H1 (cell line): ENCODE measurements around the gene TNIK. TPM values are rescaled to one million over a fixed set of nuclear protein-coding genes. Genes with fewer than 3 reads are reported as not detected.

Source experiments
- CTCF ChIA-PET: fragments of 300-600 bp; sonication (Branson Sonifier 250); formaldehyde crosslinking; loops from one replicate; lab custom pipeline; 2021; ENCODE audit not compliant: partially characterized antibody; lab: Charles Lee
- POLR2A ChIA-PET: fragments of 300-600 bp; sonication (Branson Sonifier 250); formaldehyde crosslinking; loops from one replicate; lab custom pipeline; 2021; ENCODE audit warnings: inconsistent platforms; ENCODE audit not compliant: partially characterized antibody; lab: Charles Lee
- DNase-seq, 2 experiments: peaks; one replicate each; pipeline versions ENCODE4 v3.0.0 to v3.0.0-alpha.2; 2010 to 2022; ENCODE audit warnings: low spot score in 2 of 2, low read depth in 1 of 2, mixed read lengths in 1 of 2
- FAIRE-seq: peaks from 2 replicates; lab custom pipeline; 2011; peaks lifted over from hg19 to GRCh38; lab: Jason Lieb, UNC
- H2AFZ ChIP-seq: 2 replicates; pipeline ENCODE4 v1.8.1; 2012; ENCODE audit warnings: low read length, inconsistent platforms
- H2AK5ac ChIP-seq: 2 replicates; pipeline ENCODE4 v1.6.1; 2013; ENCODE audit warnings: low read depth, low read length
- H2BK120ac ChIP-seq: replicated peaks from 2 replicates; pipeline ENCODE3; 2013; ENCODE audit warnings: low read depth, low read length, inconsistent platforms
- H2BK12ac ChIP-seq: 2 replicates; pipeline ENCODE4 v1.6.1; 2013; ENCODE audit warnings: low read depth, low read length
- H2BK15ac ChIP-seq: 2 replicates; pipeline ENCODE4 v1.6.1; 2013; ENCODE audit warnings: low read length
- H2BK20ac ChIP-seq: 2 replicates; pipeline ENCODE4 v1.6.1; 2013; ENCODE audit warnings: low read length
- H2BK5ac ChIP-seq: 2 replicates; pipeline ENCODE4 v1.6.1; 2013; ENCODE audit warnings: low read depth, low read length
- H3K14ac ChIP-seq: 2 replicates; pipeline ENCODE4 v1.6.1; 2013; ENCODE audit warnings: inconsistent platforms; ENCODE audit not compliant: insufficient read length
- H3K18ac ChIP-seq: 2 replicates; pipeline ENCODE4 v1.6.1; 2013; ENCODE audit warnings: low read length; ENCODE audit errors: extremely low read depth
- H3K23ac ChIP-seq: 2 replicates; pipeline ENCODE4 v1.6.1; 2013; ENCODE audit warnings: inconsistent platforms; ENCODE audit not compliant: insufficient read length
- H3K23me2 ChIP-seq: 2 replicates; pipeline ENCODE4 v1.6.1; 2013; ENCODE audit warnings: low read depth, low read length
- H3K27ac ChIP-seq: 2 replicates; pipeline ENCODE4 v1.6.1; 2011; ENCODE audit warnings: low read depth, low read length, inconsistent platforms
- H3K27me3 ChIP-seq, 4 experiments: replicated peaks in 1 of 4; 1 replicate in 1 of 4; 2 replicates in 3 of 4; pipeline versions ENCODE4 v1.6.1 to v1.8.1; 2011 to 2013; ENCODE audit warnings: low read length in 3 of 4, mild to moderate bottlenecking in 3 of 4, inconsistent platforms in 2 of 4, mixed read lengths in 2 of 4, moderate library complexity in 1 of 4; ENCODE audit not compliant: control insufficient read depth in 3 of 4, insufficient read depth in 3 of 4; ENCODE audit errors: extremely low read depth in 1 of 4
- H3K36me3 ChIP-seq, 4 experiments: 2 replicates each; pipeline versions ENCODE4 v1.6.1 to v1.8.1; 2011 to 2013; ENCODE audit warnings: mild to moderate bottlenecking in 4 of 4, low read length in 3 of 4, moderate library complexity in 2 of 4, control low read depth in 1 of 4, inconsistent platforms in 1 of 4; ENCODE audit not compliant: insufficient read depth in 4 of 4, control insufficient read depth in 2 of 4
- H3K4ac ChIP-seq: replicated peaks from 2 replicates; pipeline ENCODE3; 2013; ENCODE audit warnings: low read length, low read depth, mixed read lengths, inconsistent platforms; ENCODE audit not compliant: insufficient read length
- H3K4me1 ChIP-seq, 4 experiments: replicated peaks in 1 of 4; 1 replicate in 1 of 4; 2 replicates in 3 of 4; pipeline versions ENCODE4 v1.6.1 to v1.8.1; 2011 to 2013; ENCODE audit warnings: low read length in 3 of 4, inconsistent platforms in 2 of 4, mixed read lengths in 1 of 4; ENCODE audit not compliant: insufficient read depth in 4 of 4, control insufficient read depth in 3 of 4
- H3K4me2 ChIP-seq, 2 experiments: 2 replicates each; pipeline versions ENCODE4 v1.6.1 to v1.8.1; 2011 to 2013; ENCODE audit warnings: low read depth in 2 of 2, low read length in 2 of 2, control low read depth in 1 of 2, inconsistent platforms in 1 of 2, mild to moderate bottlenecking in 1 of 2; ENCODE audit not compliant: insufficient read depth in 1 of 2
- H3K4me3 ChIP-seq, 4 experiments: fragments of 200-600, 300-600 bp in 1 of 4; sonication (generic), shearing (Covaris generic), sonication (Bioruptor Twin) in 1 of 4; 2 replicates each; pipeline versions ENCODE4 v1.5.1 to v1.8.1; 2011 to 2016; ENCODE audit warnings: low read length in 4 of 4, low read depth in 3 of 4, control low read depth in 2 of 4, inconsistent platforms in 2 of 4, mild to moderate bottlenecking in 2 of 4, mixed read lengths in 1 of 4, moderate library complexity in 1 of 4; ENCODE audit not compliant: insufficient read depth in 2 of 4; ENCODE audit errors: extremely low read depth in 1 of 4
- H3K56ac ChIP-seq: replicated peaks from 2 replicates; pipeline ENCODE3; 2013; ENCODE audit warnings: low read depth, mild to moderate bottlenecking, mixed read lengths, low read length, inconsistent platforms; ENCODE audit not compliant: insufficient read length
- H3K79me1 ChIP-seq: 2 replicates; pipeline ENCODE4 v1.6.1; 2013; ENCODE audit warnings: low read depth, low read length, control low read depth
- H3K79me2 ChIP-seq, 2 experiments: 2 replicates each; pipeline versions ENCODE4 v1.6.1 to v1.8.1; 2012 to 2013; ENCODE audit warnings: low read length in 2 of 2, mild to moderate bottlenecking in 2 of 2, inconsistent platforms in 1 of 2; ENCODE audit not compliant: insufficient read depth in 2 of 2, control insufficient read depth in 1 of 2
- H3K9ac ChIP-seq, 4 experiments: replicated peaks in 1 of 4; 1 replicate in 1 of 4; 2 replicates in 3 of 4; pipeline versions ENCODE4 v1.6.1 to v1.8.1; 2011 to 2013; ENCODE audit warnings: low read depth in 3 of 4, low read length in 3 of 4, control low read depth in 2 of 4, mild to moderate bottlenecking in 2 of 4, moderate library complexity in 2 of 4, inconsistent platforms in 1 of 4; ENCODE audit errors: extremely low read depth in 1 of 4
- H3K9me3 ChIP-seq, 2 experiments: 2 replicates each; pipeline versions ENCODE4 v1.6.1 to v1.8.1; 2012 to 2013; ENCODE audit warnings: mild to moderate bottlenecking in 2 of 2, moderate library complexity in 2 of 2, control low read depth in 1 of 2, inconsistent platforms in 1 of 2, low read depth in 1 of 2, low read length in 1 of 2, mixed read lengths in 1 of 2; ENCODE audit not compliant: insufficient read depth in 2 of 2
- H4K20me1 ChIP-seq, 2 experiments: replicated peaks in 1 of 2; 2 replicates each; pipeline versions ENCODE3 to v1.8.1; 2011 to 2013; ENCODE audit warnings: inconsistent platforms in 2 of 2, low read length in 2 of 2, mild to moderate bottlenecking in 1 of 2; ENCODE audit not compliant: insufficient read depth in 2 of 2, control insufficient read depth in 1 of 2
- H4K5ac ChIP-seq: 2 replicates; pipeline ENCODE4 v1.6.1; 2013; ENCODE audit warnings: low read length, low read depth, mixed read lengths, inconsistent platforms; ENCODE audit not compliant: insufficient read length
- H4K8ac ChIP-seq: 2 replicates; pipeline ENCODE4 v1.8.0; 2013; ENCODE audit warnings: mild to moderate bottlenecking, moderate library complexity, low read length, inconsistent platforms; ENCODE audit not compliant: insufficient read depth; ENCODE audit errors: extremely low read depth
- H4K91ac ChIP-seq: replicated peaks from 2 replicates; pipeline ENCODE3; 2013; ENCODE audit warnings: low read length, mixed read lengths, inconsistent platforms; ENCODE audit not compliant: insufficient read length
- ASH2L ChIP-seq: fragments of 200-600, 300-600 bp; sonication (generic); IDR thresholded peaks from one replicate; pipeline ENCODE4 v1.7.1; 2017; ENCODE audit warnings: low read length
- CBX5 ChIP-seq: fragments of 300-800, 300-1000 bp; sonication (generic); IDR thresholded peaks from 2 replicates; pipeline ENCODE4 v1.7.1; 2016; ENCODE audit warnings: antibody characterized with exemption, low read length, low read depth
- CTCF ChIP-seq, 3 experiments: IDR thresholded peaks; 1 replicate in 2 of 3; 2 replicates in 1 of 3; pipeline versions ENCODE4 v1.5.1 to v1.6.1; 2011; ENCODE audit warnings: low read length in 3 of 3, mild to moderate bottlenecking in 3 of 3, inconsistent platforms in 2 of 3, low read depth in 1 of 3, moderate library complexity in 1 of 3; ENCODE audit not compliant: insufficient read depth in 1 of 3; ENCODE audit errors: control extremely low read depth in 1 of 3
- E2F6 ChIP-seq: IDR thresholded peaks from 2 replicates; pipeline ENCODE4 v1.6.1; 2012; ENCODE audit warnings: inconsistent platforms
- HDAC2 ChIP-seq, 2 experiments: fragments of 300-600 bp in 1 of 2; sonication (generic) in 1 of 2; IDR thresholded peaks; 2 replicates each; pipeline ENCODE4 v1.6.1; 2011 to 2012; ENCODE audit warnings: low read depth in 2 of 2, low read length in 2 of 2, mild to moderate bottlenecking in 2 of 2, moderate library complexity in 2 of 2, borderline replicate concordance in 1 of 2, inconsistent platforms in 1 of 2
- HDAC6 ChIP-seq: IDR thresholded peaks from one replicate; pipeline ENCODE4 v1.7.1; 2012; ENCODE audit warnings: low read depth, mild to moderate bottlenecking, inconsistent platforms, low read length, moderate library complexity
- NRF1 ChIP-seq: IDR thresholded peaks from 2 replicates; pipeline ENCODE4 v1.6.1; 2011; ENCODE audit warnings: mild to moderate bottlenecking, low read depth, low read length, improper control_type of control experiment
- RAD21 ChIP-seq, 2 experiments: IDR thresholded peaks in 1 of 2; conservative IDR thresholded peaks in 1 of 2; 2 replicates each; pipeline ENCODE4 v1.6.1; 2011; ENCODE audit warnings: low read depth in 2 of 2, low read length in 2 of 2, improper control_type of control experiment in 1 of 2, inconsistent platforms in 1 of 2, mild to moderate bottlenecking in 1 of 2, moderate library complexity in 1 of 2
- RBBP5 ChIP-seq: IDR thresholded peaks from 2 replicates; pipeline ENCODE4 v1.7.1; 2012; ENCODE audit warnings: low read depth, mild to moderate bottlenecking, inconsistent platforms, low read length, moderate library complexity, borderline replicate concordance
- TBP ChIP-seq: IDR thresholded peaks from 2 replicates; pipeline ENCODE4 v1.6.1; 2011; ENCODE audit warnings: low read depth, low read length, improper control_type of control experiment
- WGBS, 2 experiments: shearing (Covaris generic) in 1 of 2; methylation state at CpG; one replicate each; pipeline versions ENCODE4 v1.1.6 to v1.1.7; 2013 to 2015; ENCODE audit warnings: low lambda C conversion rate in 2 of 2, mixed read lengths in 2 of 2, inconsistent platforms in 1 of 2, low coverage in 1 of 2, missing lambda C conversion rate in 1 of 2; ENCODE audit not compliant: insufficient replicate concordance in 2 of 2, insufficient coverage in 1 of 2, insufficient read length in 1 of 2; ENCODE audit errors: extremely low coverage in 1 of 2, missing lambda C conversion rate in 1 of 2; 5-methylcytosine and 5-hydroxymethylcytosine counted together
- polyA plus RNA-seq, 7 experiments: library from polyadenylated mRNA; depleted of rRNA in 3 of 7; stranded (reverse) in 5 of 7; unstranded in 2 of 7; fragments of >200 nt in 5 of 7; fragments of 200-250 nt in 2 of 7; gene quantifications; 1 replicate in 5 of 7; 2 replicates in 1 of 7; 4 replicates in 1 of 7; pipeline versions ENCODE4 v1.2.1 to v1.2.3, GENCODE V29; 2011 to 2013; ENCODE audit warnings: missing spikeins in 2 of 7, mixed read lengths in 2 of 7
- total RNA-seq: library from RNA; stranded (reverse); fragmentation: NEBNext Ultra II Directional; extraction: Animal tissue kit (Norgen Biotek cat#: 25700); gene quantifications from 2 replicates; pipeline ENCODE4 v1.2.1, GENCODE V29; 2021

TNIK gene
- total and polyA plus RNA-seq, 2 of the 8 experiments (the other 6 are each of a cell fraction or from before 2014, with no cell fraction given) = 7.4 to 42.0 TPM

- 71% methylated on average over 1 of the region's 1 CpG; no CpG with 5 or more reads in 1 of the 2 experiments for WGBS, 2 experiments
- TF ChIP-seq CTCF (IDR thresholded peaks at IDR 0.05; ENCODE audit: control extremely low read depth in 1 of 3, insufficient read depth in 1 of 3, low read depth in 1 of 3, low read length in 3 of 3) (no peak), RAD21 (IDR thresholded peaks at IDR 0.05 in 1 of 2, conservative IDR thresholded peaks at IDR 0.05 in 1 of 2; ENCODE audit: low read depth in 2 of 2, low read length in 2 of 2) (no peak), ASH2L (no peak), RBBP5 (no peak), E2F6 (no peak), CBX5 (no peak), TBP (no peak), HDAC2 (IDR thresholded peaks at IDR 0.05; ENCODE audit: borderline replicate concordance in 1 of 2, low read depth in 2 of 2, low read length in 2 of 2) (no peak), NRF1 (no peak), HDAC6 (no peak)
Observed at GRCh38 chr3:171260466-171260865, 199.7 kb downstream of the TNIK start.

More at GRCh38 chr3:171260466-171260865, 199.7 kb downstream of the TNIK start:
- no peak overlapping the region for H3K23ac ChIP-seq
- no peak for DNase-seq
- no peaks in the 10 kb centered on the region for H3K23me2 ChIP-seq
- no peak overlapping the region for H3K27ac ChIP-seq
- H3K79me1 ChIP-seq = no peaks in the 10 kb centered on the region
- peaks cover 0 to 17% of the 10 kb centered on the region in 2 experiments; a peak in 2 of 4 replicates for H3K79me2 ChIP-seq
- no peak overlapping the region for H3K4me2 ChIP-seq
- H3K4me1 ChIP-seq = peaks cover 0 to 2% (median 1%) of the 10 kb centered on the region in 4 experiments; a peak in 3 of 7 replicates
- no peak overlapping the region for H4K5ac ChIP-seq
- H3K9ac ChIP-seq = no peak overlapping the region
- no peak overlapping the region for H4K8ac ChIP-seq
- no peak overlapping the region for H3K56ac ChIP-seq
- no peak overlapping the region for H2BK20ac ChIP-seq
- no peaks in the 10 kb centered on the region for H3K36me3 ChIP-seq
- no peaks in the 10 kb centered on the region for H3K9me3 ChIP-seq
- H2BK5ac ChIP-seq = no peak overlapping the region
- no peak overlapping the region for H2AK5ac ChIP-seq
- ChIA-PET CTCF (interaction anchor here (0.6 kb wide), 2 partner anchors 55 to 512 kb away, joined by 3 read pairs; no protein-coding TSS in a partner anchor), POLR2A (interaction anchor here (0.9 kb wide), 1 partner anchor 200 kb away, joined by 3 read pairs; no protein-coding TSS in a partner anchor)
- H2AFZ ChIP-seq = no peak overlapping the region
- no peaks in the 10 kb centered on the region for H4K20me1 ChIP-seq
- FAIRE-seq = no peak
- no peak overlapping the region for H3K4ac ChIP-seq
- no peak overlapping the region for H3K4me3 ChIP-seq
- no peak overlapping the region for H3K14ac ChIP-seq
- H3K18ac ChIP-seq = no peak overlapping the region
- no peaks in the 10 kb centered on the region for H3K27me3 ChIP-seq
- H4K91ac ChIP-seq = no peak overlapping the region
- H2BK12ac ChIP-seq = no peak overlapping the region
- no peak overlapping the region for H2BK15ac ChIP-seq
- no peak overlapping the region for H2BK120ac ChIP-seq
